Cardiac fibroblast (primary cell): Measurements from ENCODE around the gene STX4.

Experiments used
- DNase-seq, 2 donors: peaks; one replicate each; pipeline versions ENCODE4 v3.0.0 to v3.0.0-alpha.2; 2010; ENCODE audit warnings: low read depth in 2 of 2
- H3K4me3 ChIP-seq, 2 donors: replicated peaks in 1 of 2; 1 replicate in 1 of 2; 2 replicates in 1 of 2; pipeline ENCODE4 v1.5.1; 2011; ENCODE audit warnings: low read depth in 2 of 2, low read length in 2 of 2, mild to moderate bottlenecking in 2 of 2, moderate library complexity in 1 of 2
- TF ChIP-seq, protein P1 (sequence below): IDR thresholded peaks from one replicate; pipeline ENCODE4 v1.5.1; 2011; ENCODE audit warnings: low read depth, mild to moderate bottlenecking, low read length, inconsistent platforms

The STX4 gene

GRCh38 chr16:31052114-31052513 lies 18.8 kb downstream of the STX4 start:
- no peak overlapping the region for H3K4me3 ChIP-seq
- TF ChIP-seq, protein P1, sequence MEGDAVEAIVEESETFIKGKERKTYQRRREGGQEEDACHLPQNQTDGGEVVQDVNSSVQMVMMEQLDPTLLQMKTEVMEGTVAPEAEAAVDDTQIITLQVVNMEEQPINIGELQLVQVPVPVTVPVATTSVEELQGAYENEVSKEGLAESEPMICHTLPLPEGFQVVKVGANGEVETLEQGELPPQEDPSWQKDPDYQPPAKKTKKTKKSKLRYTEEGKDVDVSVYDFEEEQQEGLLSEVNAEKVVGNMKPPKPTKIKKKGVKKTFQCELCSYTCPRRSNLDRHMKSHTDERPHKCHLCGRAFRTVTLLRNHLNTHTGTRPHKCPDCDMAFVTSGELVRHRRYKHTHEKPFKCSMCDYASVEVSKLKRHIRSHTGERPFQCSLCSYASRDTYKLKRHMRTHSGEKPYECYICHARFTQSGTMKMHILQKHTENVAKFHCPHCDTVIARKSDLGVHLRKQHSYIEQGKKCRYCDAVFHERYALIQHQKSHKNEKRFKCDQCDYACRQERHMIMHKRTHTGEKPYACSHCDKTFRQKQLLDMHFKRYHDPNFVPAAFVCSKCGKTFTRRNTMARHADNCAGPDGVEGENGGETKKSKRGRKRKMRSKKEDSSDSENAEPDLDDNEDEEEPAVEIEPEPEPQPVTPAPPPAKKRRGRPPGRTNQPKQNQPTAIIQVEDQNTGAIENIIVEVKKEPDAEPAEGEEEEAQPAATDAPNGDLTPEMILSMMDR = no peak
- peak; percentile 81 to 96 for DNase-seq

DNA sequence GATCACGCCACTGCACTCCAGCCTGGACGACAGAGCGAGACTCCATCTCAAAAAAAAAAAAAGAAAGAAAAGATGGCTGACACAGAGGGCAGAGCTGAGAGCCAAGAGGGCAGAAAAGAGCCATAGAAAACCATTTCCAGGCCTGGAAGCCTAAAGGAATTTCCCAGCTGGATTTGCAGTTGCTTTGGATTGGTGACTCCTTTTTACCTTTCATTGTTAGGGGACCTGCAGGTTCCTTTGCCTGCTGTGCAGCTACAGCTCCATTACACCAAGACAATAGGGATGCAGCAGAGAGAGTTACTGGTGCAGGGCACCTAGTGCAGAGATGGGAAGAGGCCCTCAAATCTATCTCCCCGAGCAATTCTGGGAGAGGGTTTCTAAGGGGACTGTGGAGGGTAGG lies 22.3 kb downstream of the STX4 start:
- no peak for DNase-seq
- TF ChIP-seq, protein P1 = no peak
- no peak overlapping the region for H3K4me3 ChIP-seq

GRCh38 chr16:31061126-31061812 lies 27.9 kb downstream of the STX4 start:
- DNase-seq = no peak
- TF ChIP-seq, protein P1 = no peak
- no peak overlapping the region for H3K4me3 ChIP-seq

GRCh38 chr16:31061813-31062440 lies 28.6 kb downstream of the STX4 start:
- no peak overlapping the region for H3K4me3 ChIP-seq
- TF ChIP-seq, protein P1 = no peak
- DNase-seq = no peak

GRCh38 chr16:31063495-31063842 lies 30.1 kb downstream of the STX4 start:
- TF ChIP-seq, protein P1 = no peak
- no peak for DNase-seq
- no peak overlapping the region for H3K4me3 ChIP-seq

DNA sequence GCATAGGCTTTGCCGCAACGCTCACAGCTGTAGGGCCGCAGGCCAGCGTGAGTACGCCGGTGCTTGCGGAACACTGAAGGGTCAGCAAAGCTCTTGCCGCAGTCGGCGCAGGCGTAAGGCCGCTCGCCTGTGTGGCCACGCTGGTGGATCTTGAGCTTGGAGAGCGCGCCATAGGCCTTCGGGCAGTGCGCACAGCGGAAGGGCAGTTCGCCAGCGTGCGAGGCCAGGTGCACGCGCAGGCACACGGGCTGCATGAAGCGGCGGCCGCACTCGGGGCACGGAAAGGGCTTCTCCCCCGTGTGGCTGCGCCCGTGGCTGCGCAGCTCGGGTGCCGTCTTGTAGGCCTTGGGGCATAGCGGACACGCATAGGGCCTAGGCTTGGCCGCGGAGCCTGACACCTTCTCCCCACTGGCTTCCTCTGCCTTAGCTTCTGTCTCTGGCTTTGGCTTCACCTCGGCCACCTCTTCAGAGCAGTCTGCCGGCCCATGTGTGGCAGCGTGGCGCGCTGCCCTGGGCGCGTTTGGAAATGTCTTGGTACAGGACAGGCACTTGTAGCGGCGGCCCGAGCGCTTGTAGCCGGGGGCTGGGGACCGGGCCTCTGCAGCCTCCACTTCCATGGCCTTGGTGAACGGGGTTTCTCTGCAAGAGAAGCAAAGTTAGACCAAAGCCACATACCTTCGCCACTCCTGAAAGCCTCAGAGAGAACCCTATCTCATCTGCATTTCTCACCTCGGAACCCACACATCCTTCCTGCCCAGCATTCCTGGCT lies 30.7 kb downstream of the STX4 start:
- TF ChIP-seq, protein P1 = no peak
- no peak overlapping the region for H3K4me3 ChIP-seq
- no peak for DNase-seq
